GM12873 (cell line): Measurements from ENCODE around the gene DNAJB6.

Experiments
- TF ChIP-seq, protein P1 (sequence below): IDR thresholded peaks from 2 replicates; pipeline ENCODE4 v1.5.1; 2012; ENCODE audit warnings: low read depth, mild to moderate bottlenecking, moderate library complexity, low read length, control low read depth; ENCODE audit not compliant: insufficient read depth; ENCODE audit errors: missing control alignments

The DNAJB6 gene

DNA sequence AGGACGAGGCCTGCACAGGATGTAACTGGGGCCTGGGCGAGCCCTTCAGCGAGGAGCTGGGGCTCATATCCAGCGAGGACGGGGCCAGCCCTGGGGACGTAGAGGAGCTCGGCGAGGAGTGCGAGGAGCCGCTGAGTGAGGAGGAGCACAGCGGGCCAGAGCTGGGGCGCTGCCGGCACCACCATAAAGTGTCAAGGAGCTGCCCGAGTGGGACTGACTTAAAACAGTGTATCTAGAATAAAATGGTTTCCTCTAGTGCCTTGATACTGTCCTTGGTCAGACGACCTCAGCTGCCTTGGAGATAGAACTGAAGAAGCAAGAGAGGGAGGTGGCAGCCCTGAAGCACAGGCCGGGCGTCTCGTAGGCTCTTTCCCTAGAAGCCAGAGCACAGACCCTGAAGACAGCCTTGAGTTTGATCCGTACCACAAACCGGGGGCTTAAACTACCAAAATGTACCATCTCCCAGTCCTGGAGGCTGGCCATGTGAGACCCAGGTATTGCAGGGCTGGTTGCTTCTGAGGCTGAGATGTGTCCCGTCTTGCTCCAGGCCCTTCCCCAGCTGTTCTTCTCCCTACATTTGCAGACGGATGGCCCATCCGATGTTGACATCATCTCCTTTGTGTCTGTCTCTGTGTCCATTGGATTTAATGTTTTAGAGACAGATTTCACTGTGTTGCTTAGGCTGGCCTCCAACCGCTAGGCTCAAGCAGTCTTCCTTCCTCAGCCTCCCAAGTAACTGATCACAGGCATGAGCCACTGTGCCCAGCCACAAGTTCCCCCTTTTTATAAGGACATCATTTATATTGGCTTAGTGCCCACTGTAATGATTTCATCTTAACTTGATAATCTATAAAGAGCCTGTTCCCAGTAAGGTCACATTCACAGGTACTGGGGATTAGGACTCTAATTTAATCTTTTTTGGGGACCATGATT, 35.8 kb downstream of the DNAJB6 start:
- TF ChIP-seq, protein P1, sequence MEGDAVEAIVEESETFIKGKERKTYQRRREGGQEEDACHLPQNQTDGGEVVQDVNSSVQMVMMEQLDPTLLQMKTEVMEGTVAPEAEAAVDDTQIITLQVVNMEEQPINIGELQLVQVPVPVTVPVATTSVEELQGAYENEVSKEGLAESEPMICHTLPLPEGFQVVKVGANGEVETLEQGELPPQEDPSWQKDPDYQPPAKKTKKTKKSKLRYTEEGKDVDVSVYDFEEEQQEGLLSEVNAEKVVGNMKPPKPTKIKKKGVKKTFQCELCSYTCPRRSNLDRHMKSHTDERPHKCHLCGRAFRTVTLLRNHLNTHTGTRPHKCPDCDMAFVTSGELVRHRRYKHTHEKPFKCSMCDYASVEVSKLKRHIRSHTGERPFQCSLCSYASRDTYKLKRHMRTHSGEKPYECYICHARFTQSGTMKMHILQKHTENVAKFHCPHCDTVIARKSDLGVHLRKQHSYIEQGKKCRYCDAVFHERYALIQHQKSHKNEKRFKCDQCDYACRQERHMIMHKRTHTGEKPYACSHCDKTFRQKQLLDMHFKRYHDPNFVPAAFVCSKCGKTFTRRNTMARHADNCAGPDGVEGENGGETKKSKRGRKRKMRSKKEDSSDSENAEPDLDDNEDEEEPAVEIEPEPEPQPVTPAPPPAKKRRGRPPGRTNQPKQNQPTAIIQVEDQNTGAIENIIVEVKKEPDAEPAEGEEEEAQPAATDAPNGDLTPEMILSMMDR, result no peak

DNA sequence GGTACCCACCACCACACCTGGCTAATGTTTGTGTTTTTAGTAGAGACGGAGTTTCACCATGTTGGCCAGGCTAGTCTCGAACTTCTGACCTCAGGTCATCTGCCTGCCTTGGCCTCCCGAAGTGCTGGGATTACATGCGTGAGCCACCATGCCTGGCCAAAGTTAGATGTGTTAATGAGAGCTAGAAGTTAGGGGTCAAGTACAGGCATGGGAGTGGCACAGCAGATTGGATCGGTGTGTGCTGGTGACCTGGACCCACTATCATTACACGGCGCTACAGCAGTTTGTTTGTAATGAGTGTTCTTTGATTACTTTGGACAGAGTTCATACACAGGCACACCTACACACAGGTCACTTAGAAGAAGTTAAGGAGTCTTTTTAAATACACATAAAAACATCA, 36.7 kb downstream of the DNAJB6 start:
- TF ChIP-seq, protein P1, result no peak

DNA sequence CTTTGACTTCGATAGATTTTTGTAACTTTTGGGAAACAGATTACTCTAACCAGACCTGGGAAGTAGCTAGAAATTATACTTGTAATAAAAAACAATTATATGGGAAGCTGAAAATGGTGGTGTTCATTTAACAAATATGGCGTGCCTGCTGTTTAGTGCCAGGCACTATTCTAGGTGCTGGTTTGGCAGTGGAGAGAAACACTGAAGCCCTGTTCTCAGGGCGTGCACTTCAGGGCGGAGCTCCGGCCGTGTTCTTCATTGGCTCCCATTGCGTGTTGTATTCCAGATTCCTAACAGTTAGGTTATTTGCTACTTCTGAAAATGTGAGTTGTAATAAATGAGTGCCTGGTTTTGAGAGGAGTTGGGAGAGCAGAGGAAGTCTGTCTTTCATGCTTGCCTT, 38.6 kb downstream of the DNAJB6 start:
- TF ChIP-seq, protein P1, result no peak

DNA sequence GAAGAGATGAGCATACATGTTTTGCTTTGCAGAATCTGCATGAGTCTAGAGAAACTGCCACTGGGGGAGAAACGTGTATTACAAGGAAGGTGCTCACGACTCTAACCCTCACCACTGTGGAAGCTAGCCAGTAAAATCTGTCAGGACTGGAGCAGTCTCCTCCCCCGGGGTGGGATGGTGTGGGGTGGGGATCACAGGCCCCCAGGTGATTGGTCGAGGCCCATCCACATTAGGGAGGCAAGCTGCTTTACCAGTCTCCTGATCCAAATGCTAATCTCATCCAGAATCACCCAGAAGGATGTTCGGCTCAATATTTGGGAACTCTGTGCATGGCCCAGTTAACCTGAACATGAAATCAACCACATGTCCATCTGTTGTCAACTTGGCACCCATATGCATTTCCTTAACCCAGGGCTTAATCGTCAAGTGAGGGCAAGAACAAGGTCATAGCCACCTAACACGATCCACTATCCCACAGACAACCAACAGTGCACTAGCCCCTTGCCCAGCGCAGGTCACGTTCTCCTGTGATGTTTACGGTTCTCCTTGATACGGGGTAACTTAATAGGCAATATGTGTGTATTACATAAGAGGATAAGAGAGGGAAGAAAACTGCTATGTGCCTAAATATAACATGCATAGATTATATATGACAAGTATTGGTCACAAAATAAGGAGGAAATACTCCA, 40.8 kb downstream of the DNAJB6 start:
- TF ChIP-seq, protein P1, result no peak

DNA sequence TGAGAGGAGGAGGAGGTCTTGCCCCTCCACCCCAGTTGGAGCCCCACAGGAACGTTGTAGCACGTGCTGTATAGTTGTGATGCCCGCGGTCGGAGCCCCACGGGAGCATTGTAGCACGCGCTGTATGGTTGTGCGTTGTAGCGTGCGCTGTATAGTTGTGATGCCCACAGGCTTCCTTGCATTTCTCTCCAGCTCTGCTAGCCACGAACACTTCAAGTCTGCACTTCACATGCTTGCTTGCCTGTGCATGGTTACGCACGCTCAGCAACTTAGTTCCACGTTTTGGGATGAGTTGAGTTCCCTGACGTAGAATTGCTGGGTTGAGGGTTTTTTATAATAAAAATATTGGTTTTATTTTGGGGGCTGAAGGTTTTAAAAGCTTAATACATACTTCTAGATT, 41.6 kb downstream of the DNAJB6 start:
- TF ChIP-seq, protein P1, result no peak

DNA sequence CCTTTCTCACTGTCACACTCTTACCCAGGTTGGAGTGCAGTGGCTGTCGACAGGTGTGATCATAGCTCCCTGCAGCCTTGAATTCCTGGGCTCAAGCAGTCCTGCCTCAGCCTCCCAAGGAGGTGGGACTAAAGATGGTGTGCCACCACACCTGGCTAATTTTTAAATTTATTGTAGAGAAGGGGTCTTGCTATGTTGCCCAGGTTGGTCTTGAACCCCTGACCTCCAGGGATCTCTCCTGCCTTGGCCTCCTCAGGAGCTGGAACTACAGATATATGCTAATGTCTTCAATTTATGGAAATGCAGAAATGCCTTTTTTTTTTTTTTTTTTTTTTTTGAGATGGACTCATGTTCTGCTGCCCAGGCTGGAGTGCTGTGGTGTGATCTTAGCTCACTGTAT, 42.7 kb downstream of the DNAJB6 start:
- TF ChIP-seq, protein P1, result no peak

DNA sequence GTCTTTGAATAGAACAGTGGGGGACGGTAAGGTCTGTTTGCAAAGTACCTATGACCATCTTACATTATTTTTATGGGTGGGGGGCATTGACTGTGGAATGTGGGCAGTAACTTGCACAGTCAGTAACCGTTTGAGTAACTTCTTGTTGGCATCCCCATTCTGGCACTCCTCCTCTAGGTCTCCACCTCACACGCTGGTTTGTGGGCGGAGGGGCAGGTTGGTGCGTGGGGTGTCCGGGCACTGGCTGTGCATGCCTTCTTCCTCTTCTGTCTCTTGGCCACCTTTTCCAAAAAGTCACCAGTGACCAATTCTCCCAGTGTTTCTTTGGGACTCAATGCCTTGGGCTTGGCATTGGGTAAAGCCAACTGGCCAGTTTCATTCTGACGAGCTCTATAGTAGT, 43.6 kb downstream of the DNAJB6 start:
- TF ChIP-seq, protein P1, result no peak
